GM19324 (cell line): Measurements from ENCODE around the gene EGLN1.

Experiments used
- ATAC-seq: cut with Tn5 transposase; IDR thresholded peaks from one replicate; pipeline ENCODE4 v1.9.1; 2021; ENCODE audit warnings: mild to moderate bottlenecking, moderate library complexity; ENCODE audit not compliant: unreplicated experiment, low FRiP score

EGLN1 gene

GRCh38 chr1:231401478-231401877 is 20.6 kb downstream of the EGLN1 start:
- no peak for ATAC-seq

- ATAC-seq: no peak
Observed at GRCh38 chr1:231397886-231398671, 24.0 kb downstream of the EGLN1 start.

- ATAC-seq: no peak
Observed at GRCh38 chr1:231396643-231397042, 25.4 kb downstream of the EGLN1 start.

- no peak for ATAC-seq
Observed at GRCh38 chr1:231395998-231396390, 26.1 kb downstream of the EGLN1 start.

- ATAC-seq: no peak
Observed at GRCh38 chr1:231395076-231395997, 26.8 kb downstream of the EGLN1 start.

GRCh38 chr1:231393668-231394067 is 28.4 kb downstream of the EGLN1 start:
- ATAC-seq: no peak

GRCh38 chr1:231392389-231393131 is 29.5 kb downstream of the EGLN1 start:
- ATAC-seq: no peak

- ATAC-seq: no peak
Observed at GRCh38 chr1:231390071-231390470, 32.0 kb downstream of the EGLN1 start.

- ATAC-seq: no peak
Observed at GRCh38 chr1:231387770-231388669, 34.1 kb downstream of the EGLN1 start.

- ATAC-seq: no peak
Observed at GRCh38 chr1:231386466-231386865, 35.6 kb downstream of the EGLN1 start.

DNA sequence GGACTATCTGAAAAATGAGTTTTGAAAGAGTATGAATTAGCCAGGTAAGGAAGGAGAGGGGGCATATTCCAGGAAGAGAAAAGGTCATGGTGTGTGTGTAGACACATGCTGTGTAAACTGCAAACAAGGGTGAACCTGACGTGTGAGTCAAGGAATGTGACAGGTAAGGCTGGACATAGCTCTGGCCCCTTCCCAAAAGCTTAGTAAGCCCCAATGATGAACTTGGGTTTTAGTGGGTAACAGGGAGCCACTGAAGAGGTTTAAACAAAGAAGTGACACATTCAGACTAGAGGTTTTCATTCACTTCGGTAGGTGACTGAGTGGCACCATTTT is 36.7 kb downstream of the EGLN1 start:
- ATAC-seq: no peak

DNA sequence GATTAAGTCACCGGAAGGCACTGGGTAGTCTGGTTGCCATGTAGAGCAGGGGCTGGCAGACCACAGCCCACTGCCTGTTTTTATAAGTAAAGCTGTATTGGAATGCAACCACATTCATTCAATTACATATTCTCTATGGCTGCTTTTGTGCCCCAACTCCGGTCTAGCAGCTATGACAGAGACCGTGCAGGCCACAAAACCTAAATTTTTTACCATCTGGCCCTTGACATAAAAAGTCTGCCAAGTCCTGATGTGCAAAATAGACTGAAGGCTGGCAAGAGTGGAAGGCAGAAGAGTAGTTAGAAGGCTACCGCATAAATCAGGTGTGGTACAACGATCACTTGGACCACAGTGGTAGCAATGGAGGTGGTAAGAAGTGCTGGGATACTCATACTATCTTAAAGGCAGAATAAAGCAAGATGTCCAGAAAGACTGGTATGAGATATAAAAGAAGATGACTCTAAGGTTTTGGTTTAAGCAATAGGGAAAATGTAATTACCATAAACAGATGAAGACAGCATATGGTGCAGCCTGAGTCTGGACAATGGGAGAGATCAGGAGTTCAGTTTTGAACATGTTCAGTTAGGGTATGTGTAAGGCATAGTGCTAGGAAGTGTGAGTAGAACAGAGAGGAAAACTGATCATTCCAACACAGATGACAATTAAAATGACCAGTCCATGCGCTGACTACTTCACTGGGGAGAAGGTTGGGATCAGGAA is 37.2 kb downstream of the EGLN1 start:
- no peak for ATAC-seq

- no peak for ATAC-seq
Observed at GRCh38 chr1:231383159-231383860, 38.8 kb downstream of the EGLN1 start.

- no peak for ATAC-seq
Observed at GRCh38 chr1:231382426-231382825, 39.7 kb downstream of the EGLN1 start.

DNA sequence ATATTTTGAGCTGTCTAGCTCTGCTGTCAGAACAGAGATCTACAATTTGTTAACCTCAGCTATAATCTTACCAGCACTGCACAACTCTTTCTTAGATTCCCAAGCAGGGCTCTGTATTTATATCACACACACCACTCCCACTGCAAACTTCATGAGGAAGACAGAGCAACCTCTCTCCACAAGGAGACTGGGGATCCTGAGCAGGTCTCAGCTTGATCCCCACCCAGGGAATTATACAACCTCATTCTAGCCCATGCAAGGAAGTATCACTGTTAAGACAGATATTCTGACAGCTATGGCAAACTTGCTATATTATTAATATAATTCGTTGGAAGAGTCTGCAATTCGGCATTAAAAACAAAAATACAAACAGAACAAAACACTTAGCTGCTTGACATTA is 40.4 kb downstream of the EGLN1 start:
- ATAC-seq: no peak

DNA sequence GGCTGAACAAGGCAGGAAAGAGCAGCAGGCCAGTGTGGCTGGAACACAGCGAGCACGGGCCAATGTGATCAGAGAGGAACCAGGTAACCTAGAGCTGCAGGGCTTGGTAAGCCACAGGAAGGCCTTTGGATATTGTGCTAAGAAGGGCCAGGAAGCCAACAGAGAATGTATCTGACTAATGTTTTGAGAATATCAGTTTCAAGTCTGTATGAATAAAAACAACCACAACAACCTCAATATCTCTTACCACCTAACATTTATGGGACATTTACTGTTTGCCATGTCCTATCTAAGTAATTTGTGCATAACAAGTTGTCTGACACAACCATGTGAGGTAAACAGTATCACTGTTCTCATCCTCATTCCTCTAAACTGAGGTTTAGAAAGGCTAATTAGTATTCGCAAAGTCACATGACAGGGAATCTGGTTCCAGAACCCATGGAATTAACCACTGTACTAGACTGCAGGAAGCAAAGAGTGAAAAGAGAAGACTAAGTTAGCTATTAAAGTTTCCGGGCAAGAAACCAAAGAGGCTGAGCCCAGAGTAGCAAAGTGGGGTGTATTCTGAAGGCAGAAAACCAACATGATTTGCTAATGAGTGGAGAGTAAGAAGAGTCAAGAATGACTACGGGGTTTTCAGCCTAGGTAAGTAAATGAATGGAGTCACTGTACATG is 45.1 kb downstream of the EGLN1 start:
- no peak for ATAC-seq

DNA sequence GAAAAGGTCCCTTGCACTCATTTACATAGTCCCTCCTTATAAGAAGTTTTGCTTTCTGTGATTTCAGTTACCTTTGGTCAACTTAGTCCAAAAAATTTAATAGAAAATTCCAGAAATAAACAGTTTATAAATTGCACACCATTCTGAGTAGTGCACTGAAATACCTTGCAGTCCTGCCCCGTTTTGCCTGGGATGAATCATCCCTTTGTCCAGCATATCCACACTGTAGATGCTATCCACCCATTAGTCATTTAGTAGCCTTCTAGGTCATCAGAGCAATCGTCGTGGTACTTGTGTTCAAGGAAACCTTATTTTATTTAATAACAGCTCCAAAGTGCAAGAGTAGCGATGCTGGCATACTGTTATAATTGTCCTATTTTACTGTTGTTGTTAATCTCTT is 46.0 kb downstream of the EGLN1 start:
- no peak for ATAC-seq

DNA sequence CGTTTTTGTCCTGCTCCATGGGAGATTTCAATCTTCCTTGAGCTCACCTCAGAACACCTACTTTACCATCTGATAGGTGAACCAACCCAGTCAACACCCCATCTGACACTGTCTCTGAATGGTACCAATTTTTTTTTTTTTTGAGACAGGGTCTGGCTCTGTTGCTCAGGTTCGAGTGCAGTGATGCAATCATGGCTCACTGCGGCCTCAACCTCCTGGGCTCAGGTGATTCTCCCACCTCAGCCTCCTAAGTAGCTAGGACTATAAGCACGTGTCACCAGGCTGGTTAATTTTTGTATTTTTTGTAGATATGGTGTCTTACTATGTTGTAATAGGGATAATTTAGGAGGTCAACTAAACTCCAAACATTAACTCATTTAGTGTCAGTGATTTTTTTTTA is 47.7 kb downstream of the EGLN1 start:
- ATAC-seq: no peak
